GM12864 (cell line): ENCODE measurements around the gene PGC.

ENCODE experiments used
- DNase-seq: peaks from one replicate; pipeline ENCODE4 v3.0.0-alpha.2; 2011; ENCODE audit warnings: low read depth
- H3K4me3 ChIP-seq: 2 replicates; pipeline ENCODE4 v1.5.1; 2011; ENCODE audit warnings: mild to moderate bottlenecking, low read depth, low read length, control low read depth
- CTCF ChIP-seq: IDR thresholded peaks from 2 replicates; pipeline ENCODE4 v1.5.1; 2011; ENCODE audit warnings: low read depth, mild to moderate bottlenecking, moderate library complexity, low read length, control low read depth, inconsistent platforms; ENCODE audit errors: missing control alignments

The PGC gene

DNA sequence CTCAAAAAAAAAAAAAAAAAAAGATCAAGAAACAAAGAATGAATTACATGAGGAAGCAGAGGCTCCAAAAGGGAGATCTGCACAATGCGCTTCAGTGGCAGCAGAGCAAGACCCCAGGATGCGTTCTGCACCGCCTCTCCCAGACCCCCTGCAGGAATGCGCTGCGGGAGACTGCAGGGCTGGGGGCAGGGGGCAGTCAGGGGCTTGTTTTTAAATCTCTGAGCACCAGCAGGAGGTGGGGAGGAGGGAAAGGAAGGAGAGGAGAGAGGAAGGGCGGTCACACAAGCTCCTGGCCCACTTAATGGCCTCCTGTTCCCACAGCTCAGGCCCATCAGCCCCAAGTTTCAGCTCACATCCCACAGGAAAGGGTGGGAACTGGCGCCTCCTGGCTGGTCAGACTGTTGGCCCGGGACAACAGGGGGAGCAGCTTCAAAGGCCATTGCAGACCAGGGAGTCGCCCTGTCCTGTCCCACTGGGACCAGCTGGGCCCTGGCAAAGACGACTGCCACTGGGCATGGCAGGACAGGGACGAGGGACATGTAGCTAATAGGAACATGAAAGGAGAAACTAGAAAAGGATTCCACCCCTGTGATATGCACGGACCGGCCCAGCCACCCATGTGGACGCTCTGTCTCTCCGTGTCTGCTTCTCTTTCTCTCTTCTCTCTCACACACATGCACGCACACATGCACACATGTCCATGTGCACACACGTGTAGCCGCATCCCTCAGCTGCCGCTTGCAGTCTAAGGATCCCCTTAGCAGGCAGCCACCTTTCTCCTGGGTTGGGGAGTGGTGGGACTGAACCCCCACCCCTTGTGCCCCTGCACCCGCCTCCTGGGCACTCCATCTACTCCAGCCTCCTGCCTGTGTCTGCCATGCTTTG, 46.5 kb downstream of the PGC start:
- H3K4me3 ChIP-seq, result no peak overlapping the region
- DNase-seq, result no peak
- TF ChIP-seq CTCF, result no peak

- H3K4me3 ChIP-seq, result no peak overlapping the region
- no peak for DNase-seq
- no peak for TF ChIP-seq CTCF
These were observed 48.1 kb downstream of the PGC start for GRCh38 chr6:41699063-41699462.

GRCh38 chr6:41697861-41698781, 49.1 kb downstream of the PGC start:
- DNase-seq, result no peak
- no peak for TF ChIP-seq CTCF
- H3K4me3 ChIP-seq, result no peak overlapping the region

- no peak for TF ChIP-seq CTCF
- H3K4me3 ChIP-seq, result no peak overlapping the region
- DNase-seq, result no peak
These were observed 50.4 kb downstream of the PGC start for GRCh38 chr6:41696788-41697187.

DNA sequence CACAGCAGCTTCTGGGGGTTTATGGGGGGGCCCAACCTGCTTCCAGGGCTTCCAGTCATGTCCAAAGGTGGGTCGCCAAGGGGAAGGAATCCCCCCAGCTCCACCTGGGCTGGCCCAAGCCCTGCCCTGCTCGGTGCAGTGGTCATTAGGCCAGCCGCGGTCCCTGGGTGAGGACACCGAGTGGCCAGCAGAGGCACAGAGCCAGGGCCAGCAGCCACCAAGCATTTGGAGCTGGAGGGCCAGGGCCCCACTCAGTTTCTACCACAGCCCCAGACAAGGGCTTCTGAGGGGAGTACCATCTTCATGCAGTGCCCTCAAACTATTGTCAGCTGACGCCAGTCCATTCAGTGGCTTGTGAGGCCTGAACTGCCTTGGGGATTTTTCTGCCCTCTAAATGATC, 51.4 kb downstream of the PGC start:
- DNase-seq, result no peak
- H3K4me3 ChIP-seq, result no peak overlapping the region
- no peak for TF ChIP-seq CTCF

DNA sequence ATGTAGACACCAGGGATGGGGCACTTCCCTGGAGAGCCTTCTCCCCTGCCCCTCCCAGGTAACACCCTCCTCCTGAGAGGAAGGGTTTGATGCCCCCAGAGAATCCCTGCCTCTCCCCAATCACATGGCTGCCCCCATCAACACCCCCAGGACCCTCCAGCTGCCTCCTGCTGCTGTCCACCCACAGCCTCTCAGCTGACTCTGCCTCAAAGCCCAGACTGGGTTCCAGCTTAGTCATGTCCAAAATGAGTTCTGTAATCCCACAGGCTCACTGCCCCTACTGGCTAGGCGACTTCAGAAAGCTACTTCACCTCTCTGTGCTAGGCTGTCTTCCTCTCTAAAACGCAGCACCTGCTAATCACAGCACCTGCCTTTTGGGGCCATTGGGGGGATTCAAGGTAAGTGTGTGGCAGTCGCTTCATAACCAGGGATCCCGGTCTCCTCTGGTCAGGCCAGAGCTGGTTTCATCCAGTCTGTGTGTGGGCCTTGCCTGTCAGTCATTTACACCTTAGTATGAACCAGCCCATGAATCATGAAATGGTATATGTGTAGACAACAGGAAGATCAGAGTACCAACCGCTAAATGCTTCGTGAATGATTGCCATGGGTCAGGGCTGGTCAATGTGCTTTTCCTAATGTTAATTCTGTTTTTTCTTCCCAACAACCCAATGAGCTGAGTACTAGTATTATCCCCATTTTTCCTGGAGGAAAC, 52.2 kb downstream of the PGC start:
- H3K4me3 ChIP-seq, result no peak overlapping the region
- TF ChIP-seq CTCF, result no peak
- DNase-seq, result no peak
